SK-N-SH treated with all-trans-retinoic acid at 6 μM for 48 hours (cell line): ENCODE data around the gene DMAC2.

Experiments
- ATAC-seq: fragments of 200-7000 bp; cut with Tn5 transposase; 3 replicates; pipeline ENCODE4 v1.9.1; 2020; ENCODE audit warnings: mild to moderate bottlenecking, moderate library complexity
- ARNTL ChIP-seq: fragments of 450-650 bp; formaldehyde crosslinking; IDR thresholded peaks from 2 replicates; pipeline ENCODE4 v1.5.0; 2020; ENCODE audit warnings: low read depth, mild to moderate bottlenecking, moderate library complexity, borderline replicate concordance
- BACH2 ChIP-seq: fragments of 250-450 bp; sonication (Bioruptor Pico); IDR thresholded peaks from 2 replicates; pipeline ENCODE4 v1.9.0; 2021; ENCODE audit warnings: mild to moderate bottlenecking, borderline replicate concordance
- CREB5 ChIP-seq: fragments of 250-450 bp; sonication (Bioruptor Pico); IDR thresholded peaks from 2 replicates; pipeline ENCODE4 v1.5.1; 2020; ENCODE audit warnings: low read depth, mild to moderate bottlenecking, moderate library complexity
- CSDC2 ChIP-seq: fragments of 250-450 bp; sonication (Bioruptor Pico); IDR thresholded peaks from 2 replicates; pipeline ENCODE4 v1.5.0; 2020; ENCODE audit warnings: mild to moderate bottlenecking, moderate library complexity
- CSRNP3 ChIP-seq: fragments of 250-450 bp; sonication (Bioruptor Pico); IDR thresholded peaks from 2 replicates; pipeline ENCODE4 v1.5.1; 2021; ENCODE audit warnings: mild to moderate bottlenecking, moderate library complexity
- ESRRG ChIP-seq: fragments of 250-450 bp; sonication (Bioruptor Pico); IDR thresholded peaks from 2 replicates; pipeline ENCODE4 v1.6.1; 2021; ENCODE audit warnings: mild to moderate bottlenecking
- GLIS3 ChIP-seq: fragments of 250-450 bp; sonication (Bioruptor Pico); IDR thresholded peaks from 2 replicates; pipeline ENCODE4 v1.5.0; 2020; ENCODE audit warnings: mild to moderate bottlenecking, moderate library complexity
- ISL1 ChIP-seq: fragments of 250-450 bp; sonication (Bioruptor Pico); IDR thresholded peaks from 2 replicates; pipeline ENCODE4 v2.1.2; 2022; ENCODE audit warnings: mild to moderate bottlenecking, moderate library complexity
- PATZ1 ChIP-seq: fragments of 250-450 bp; sonication (Bioruptor Pico); IDR thresholded peaks from 2 replicates; pipeline ENCODE4 v1.8.0; 2020; ENCODE audit warnings: mild to moderate bottlenecking, moderate library complexity, borderline replicate concordance
- POU6F1 ChIP-seq: fragments of 250-450 bp; sonication (Bioruptor Pico); IDR thresholded peaks from 2 replicates; pipeline ENCODE4 v1.8.0; 2021; ENCODE audit warnings: low read depth, mild to moderate bottlenecking, moderate library complexity, borderline replicate concordance
- PPARA ChIP-seq: fragments of 250-450 bp; sonication (Bioruptor Pico); IDR thresholded peaks from 2 replicates; pipeline ENCODE4 v1.5.0; 2020; ENCODE audit warnings: mild to moderate bottlenecking, borderline replicate concordance
- RARB ChIP-seq: fragments of 250-450 bp; sonication (Bioruptor Pico); IDR thresholded peaks from 2 replicates; pipeline ENCODE4 v1.8.0; 2021; ENCODE audit warnings: mild to moderate bottlenecking, moderate library complexity
- SNAI2 ChIP-seq: fragments of 250-450 bp; sonication (Bioruptor Pico); IDR thresholded peaks from 2 replicates; pipeline ENCODE4 v1.5.0; 2020; ENCODE audit warnings: mild to moderate bottlenecking, moderate library complexity
- TCF4 ChIP-seq: fragments of 250-450 bp; sonication (Bioruptor Pico); IDR thresholded peaks from 2 replicates; pipeline ENCODE4 v1.8.0; 2021; ENCODE audit warnings: mild to moderate bottlenecking, moderate library complexity, borderline replicate concordance
- TOX ChIP-seq: fragments of 250-450 bp; sonication (Bioruptor Pico); IDR thresholded peaks from 2 replicates; pipeline ENCODE4 v1.8.0; 2021; ENCODE audit warnings: mild to moderate bottlenecking, moderate library complexity, borderline replicate concordance
- TSHZ2 ChIP-seq: fragments of 250-450 bp; sonication (Bioruptor Pico); IDR thresholded peaks from 2 replicates; pipeline ENCODE4 v1.5.0; 2020; ENCODE audit warnings: mild to moderate bottlenecking, moderate library complexity
- ZC3H10 ChIP-seq: fragments of 250-450 bp; sonication (Bioruptor Pico); IDR thresholded peaks from 2 replicates; pipeline ENCODE4 v1.5.1; 2021; ENCODE audit warnings: mild to moderate bottlenecking, moderate library complexity
- ZFP3 ChIP-seq: fragments of 250-450 bp; sonication (Bioruptor Pico); IDR thresholded peaks from 2 replicates; pipeline ENCODE4 v1.5.0; 2020; ENCODE audit warnings: mild to moderate bottlenecking, moderate library complexity
- ZFP30 ChIP-seq: fragments of 450-650 bp; formaldehyde crosslinking; IDR thresholded peaks from 2 replicates; pipeline ENCODE4 v1.5.0; 2022; ENCODE audit warnings: mild to moderate bottlenecking, moderate library complexity
- ZNF565 ChIP-seq: fragments of 450-650 bp; formaldehyde crosslinking; conservative IDR thresholded peaks from 2 replicates; pipeline ENCODE4 v1.5.0; 2020; ENCODE audit warnings: low read depth, mild to moderate bottlenecking, moderate library complexity
- ZNF70 ChIP-seq: fragments of 450-650 bp; formaldehyde crosslinking; IDR thresholded peaks from 2 replicates; pipeline ENCODE4 v1.5.0; 2020; ENCODE audit warnings: mild to moderate bottlenecking, moderate library complexity
- ZNF8 ChIP-seq: fragments of 450-650 bp; formaldehyde crosslinking; IDR thresholded peaks from 2 replicates; pipeline ENCODE4 v1.5.0; 2020; ENCODE audit warnings: mild to moderate bottlenecking, moderate library complexity

The DMAC2 gene

GRCh38 chr19:41395355-41395754 lies 44.4 kb downstream of the DMAC2 start:
- TF ChIP-seq RARB (CRISPR knock-in tag) (no peak), ARNTL (no peak), ZFP30 (CRISPR knock-in tag) (no peak)
- no peak for ATAC-seq

- TF ChIP-seq CREB5 (no peak), TOX (CRISPR knock-in tag) (no peak), ARNTL (no peak), GLIS3 (CRISPR knock-in tag) (no peak), ZNF70 (CRISPR knock-in tag) (no peak), ZC3H10 (no peak), SNAI2 (no peak), TCF4 (CRISPR knock-in tag) (no peak)
- ATAC-seq: no peak
Measured at GRCh38 chr19:41392775-41393174, 46.9 kb downstream of the DMAC2 start.

GRCh38 chr19:41391618-41392017 lies 48.1 kb downstream of the DMAC2 start:
- no peak for ATAC-seq
- TF ChIP-seq TOX (CRISPR knock-in tag) (no peak), ZNF565 (CRISPR knock-in tag) (no peak), ISL1 (CRISPR knock-in tag) (no peak), RARB (CRISPR knock-in tag) (no peak), ZNF70 (CRISPR knock-in tag) (no peak)
- TF ChIP-seq, all 23 proteins: peak for 0

- TF ChIP-seq ZC3H10: no peak
- TF ChIP-seq BACH2 (CRISPR knock-in tag): no peak
- TF ChIP-seq ZNF8 (CRISPR knock-in tag): no peak
- no peak for TF ChIP-seq TSHZ2
- TF ChIP-seq ESRRG (CRISPR knock-in tag): no peak
- no peak for TF ChIP-seq RARB (CRISPR knock-in tag)
- TF ChIP-seq PATZ1 (CRISPR knock-in tag): no peak
- TF ChIP-seq TOX (CRISPR knock-in tag): no peak
- TF ChIP-seq ZNF565 (CRISPR knock-in tag): no peak
- no peak for TF ChIP-seq SNAI2
- no peak for TF ChIP-seq CSDC2 (CRISPR knock-in tag)
- TF ChIP-seq ZFP3 (CRISPR knock-in tag): no peak
- no peak for TF ChIP-seq GLIS3 (CRISPR knock-in tag)
- TF ChIP-seq ARNTL: no peak
- no peak for TF ChIP-seq POU6F1 (CRISPR knock-in tag)
- no peak for ATAC-seq
Measured at GRCh38 chr19:41386442-41386841, 53.3 kb downstream of the DMAC2 start.

- ATAC-seq: no peak
- TF ChIP-seq BACH2 (CRISPR knock-in tag) (no peak), CSRNP3 (CRISPR knock-in tag) (no peak), TSHZ2 (no peak), ZNF565 (CRISPR knock-in tag) (no peak), ZNF70 (CRISPR knock-in tag) (no peak), CREB5 (no peak), PPARA (CRISPR knock-in tag) (no peak)
Measured at GRCh38 chr19:41384351-41384750, 55.4 kb downstream of the DMAC2 start.
